Smooth muscle cell (in vitro differentiated cells): ENCODE results near the gene NEK1. TPM values are rescaled to one million over a fixed set of nuclear protein-coding genes. Genes with fewer than 3 reads are reported as not detected.
A peak's percentile ranks its signal among the peaks of the same experiment; 100 is the strongest.

Experiments used
- DNase-seq: peaks from one replicate; lab custom pipeline; 2025; ENCODE audit not compliant: unreplicated experiment; lab: John Stamatoyannopoulos, UW
- H2AFZ ChIP-seq: fragments of 200-600 bp; sonication (generic); 2 replicates; pipeline ENCODE4 v1.6.0; 2016; ENCODE audit warnings: antibody characterized with exemption, low read depth, mild to moderate bottlenecking
- H3F3A ChIP-seq: fragments of 200-600 bp; sonication (generic); 2 replicates; pipeline ENCODE4 v1.6.0; 2017; ENCODE audit warnings: antibody characterized with exemption, low read depth
- H3K27ac ChIP-seq: fragments of 200-600 bp; sonication (generic); 2 replicates; pipeline ENCODE4 v1.5.1; 2016; ENCODE audit warnings: low read depth, mild to moderate bottlenecking
- H3K27me3 ChIP-seq: fragments of 200-600 bp; sonication (generic); 2 replicates; pipeline ENCODE4 v1.6.1; 2016; ENCODE audit warnings: low read depth, mild to moderate bottlenecking
- H3K36me3 ChIP-seq: fragments of 200-600 bp; sonication (generic); 2 replicates; pipeline ENCODE4 v1.5.1; 2016; ENCODE audit warnings: low read depth
- H3K4me1 ChIP-seq: fragments of 200-600 bp; sonication (generic); 2 replicates; pipeline ENCODE4 v1.5.1; 2016; ENCODE audit warnings: low read depth
- H3K4me2 ChIP-seq: fragments of 200-600 bp; sonication (generic); 2 replicates; pipeline ENCODE4 v1.6.0; 2016; ENCODE audit warnings: mild to moderate bottlenecking
- H3K4me3 ChIP-seq: fragments of 200-600 bp; sonication (generic); 2 replicates; pipeline ENCODE4 v1.5.1; 2016; ENCODE audit warnings: mild to moderate bottlenecking
- H3K79me2 ChIP-seq: fragments of 200-600 bp; sonication (generic); 2 replicates; pipeline ENCODE4 v1.6.0; 2016; ENCODE audit warnings: low read depth, mild to moderate bottlenecking
- H3K9ac ChIP-seq: fragments of 200-600 bp; sonication (generic); 2 replicates; pipeline ENCODE4 v1.6.0; 2016; ENCODE audit warnings: low read depth
- H3K9me3 ChIP-seq: fragments of 200-600 bp; sonication (generic); replicated peaks from 2 replicates; pipeline ENCODE4 v1.5.1; 2016; ENCODE audit warnings: low read depth
- H4K20me1 ChIP-seq: fragments of 200-600 bp; sonication (generic); 2 replicates; pipeline ENCODE4 v1.6.0; 2016; ENCODE audit warnings: low read depth
- WGBS: methylation state at CpG from one replicate; pipeline ENCODE4 v1.1.7; 2016; ENCODE audit warnings: low lambda C conversion rate; 5-methylcytosine and 5-hydroxymethylcytosine counted together
- polyA plus RNA-seq: library from polyadenylated mRNA; unstranded; fragments of >200 nt; fragmentation: Nextera tagmentation; extraction: Ambion mirVana; gene quantifications from 2 replicates; pipeline ENCODE4 v1.2.1, GENCODE V29; 2016
- total RNA-seq: library from RNA; depleted of rRNA; stranded (reverse); fragments of >200 nt; gene quantifications from 2 replicates; pipeline ENCODE4 v1.2.3, GENCODE V29; 2014
- TF ChIP-seq, protein P1 (sequence below): fragments of 200-600 bp; sonication (generic); IDR thresholded peaks from 2 replicates; pipeline ENCODE4 v1.5.1; 2017; ENCODE audit warnings: borderline replicate concordance, mild to moderate bottlenecking, antibody characterized with exemption; ENCODE audit not compliant: insufficient read depth, poor library complexity, severe bottlenecking

The NEK1 gene
- total and polyA plus RNA-seq, 2 experiments from 2014 or later: 10.5 to 11.8 TPM

DNA sequence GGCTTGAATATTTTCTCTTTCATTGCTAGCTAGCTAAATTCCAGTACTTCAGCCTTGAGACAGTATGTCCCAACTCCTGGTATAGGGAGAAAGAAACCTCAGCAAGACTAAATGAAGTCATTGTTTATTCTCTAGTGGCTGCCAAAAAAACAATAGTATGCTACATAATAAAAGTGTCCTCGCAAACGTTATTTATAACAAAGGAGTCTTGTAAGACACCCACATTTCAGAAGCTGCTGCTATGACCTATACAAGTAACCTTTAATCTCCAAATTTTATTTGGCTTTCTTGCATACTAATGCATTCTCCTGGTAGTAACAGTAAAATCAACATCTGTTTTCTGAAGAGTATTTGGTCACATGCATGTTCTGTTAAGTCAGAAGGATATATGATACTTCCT lies 28.8 kb downstream of the NEK1 start:
- DNase-seq: no peak
- H3K4me1 ChIP-seq: no peaks in the 10 kb centered on the region
- H3K36me3 ChIP-seq: peaks cover 11% of the 10 kb centered on the region
- WGBS: 57% methylated on average over 2 of the region's 2 CpGs
- no peaks in the 10 kb centered on the region for H4K20me1 ChIP-seq
- no peak overlapping the region for H3K4me3 ChIP-seq
- H3K9ac ChIP-seq: no peak overlapping the region
- H3K4me2 ChIP-seq: no peak overlapping the region
- no peaks in the 10 kb centered on the region for H3K79me2 ChIP-seq
- H3F3A ChIP-seq: no peaks in the 10 kb centered on the region
- TF ChIP-seq, protein P1, sequence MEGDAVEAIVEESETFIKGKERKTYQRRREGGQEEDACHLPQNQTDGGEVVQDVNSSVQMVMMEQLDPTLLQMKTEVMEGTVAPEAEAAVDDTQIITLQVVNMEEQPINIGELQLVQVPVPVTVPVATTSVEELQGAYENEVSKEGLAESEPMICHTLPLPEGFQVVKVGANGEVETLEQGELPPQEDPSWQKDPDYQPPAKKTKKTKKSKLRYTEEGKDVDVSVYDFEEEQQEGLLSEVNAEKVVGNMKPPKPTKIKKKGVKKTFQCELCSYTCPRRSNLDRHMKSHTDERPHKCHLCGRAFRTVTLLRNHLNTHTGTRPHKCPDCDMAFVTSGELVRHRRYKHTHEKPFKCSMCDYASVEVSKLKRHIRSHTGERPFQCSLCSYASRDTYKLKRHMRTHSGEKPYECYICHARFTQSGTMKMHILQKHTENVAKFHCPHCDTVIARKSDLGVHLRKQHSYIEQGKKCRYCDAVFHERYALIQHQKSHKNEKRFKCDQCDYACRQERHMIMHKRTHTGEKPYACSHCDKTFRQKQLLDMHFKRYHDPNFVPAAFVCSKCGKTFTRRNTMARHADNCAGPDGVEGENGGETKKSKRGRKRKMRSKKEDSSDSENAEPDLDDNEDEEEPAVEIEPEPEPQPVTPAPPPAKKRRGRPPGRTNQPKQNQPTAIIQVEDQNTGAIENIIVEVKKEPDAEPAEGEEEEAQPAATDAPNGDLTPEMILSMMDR: no peak
- H3K27ac ChIP-seq: no peak overlapping the region
- H2AFZ ChIP-seq: no peak overlapping the region
- no peaks in the 10 kb centered on the region for H3K9me3 ChIP-seq
- no peaks in the 10 kb centered on the region for H3K27me3 ChIP-seq

DNA sequence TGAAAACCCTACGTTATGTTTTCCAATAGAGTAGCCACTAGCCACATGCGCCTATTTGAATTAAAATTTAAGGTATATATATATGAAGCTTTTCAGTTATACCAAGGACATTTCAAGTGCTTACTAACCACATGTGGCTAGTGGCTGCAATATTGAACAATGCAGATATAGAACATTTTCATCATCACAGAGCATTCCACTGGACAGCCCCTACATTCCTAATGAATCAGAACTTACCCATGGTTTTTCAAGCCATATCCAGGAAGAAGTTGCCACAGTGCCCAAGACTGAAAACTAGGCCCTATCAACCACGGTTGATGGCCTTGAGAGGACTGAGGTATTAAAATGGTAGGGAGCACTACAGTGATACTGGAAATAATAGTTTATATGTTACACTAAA lies 29.7 kb downstream of the NEK1 start:
- H3K4me2 ChIP-seq: no peak overlapping the region
- H3K9me3 ChIP-seq: no peaks in the 10 kb centered on the region
- H3K27ac ChIP-seq: no peak overlapping the region
- DNase-seq: no peak
- no peaks in the 10 kb centered on the region for H3F3A ChIP-seq
- no peak overlapping the region for H3K4me3 ChIP-seq
- H3K4me1 ChIP-seq: no peaks in the 10 kb centered on the region
- H4K20me1 ChIP-seq: no peaks in the 10 kb centered on the region
- H3K9ac ChIP-seq: no peak overlapping the region
- WGBS: 100% methylated on average over 3 of the region's 3 CpGs
- H3K79me2 ChIP-seq: no peaks in the 10 kb centered on the region
- TF ChIP-seq, protein P1: no peak
- no peak overlapping the region for H2AFZ ChIP-seq
- no peaks in the 10 kb centered on the region for H3K27me3 ChIP-seq
- peaks cover 11% of the 10 kb centered on the region for H3K36me3 ChIP-seq

DNA sequence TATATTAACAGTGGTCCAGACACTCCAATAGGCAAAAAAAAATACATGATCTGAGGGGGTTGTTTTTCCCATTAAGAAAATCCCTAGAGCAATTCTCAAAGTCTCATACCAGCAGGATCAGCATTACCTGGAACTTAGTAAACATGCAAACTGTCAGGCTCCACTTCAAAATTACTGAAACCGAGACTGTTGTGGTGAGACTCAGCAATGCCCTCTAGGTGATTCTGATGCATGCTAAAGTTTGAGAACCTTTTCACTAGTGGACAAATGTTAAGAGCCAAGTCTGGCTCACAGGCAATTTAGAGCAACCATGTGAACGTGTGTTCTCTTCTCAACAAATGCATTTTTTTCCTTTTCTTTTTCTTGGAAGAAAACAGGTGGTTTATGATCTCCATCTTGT lies 30.2 kb downstream of the NEK1 start:
- no peaks in the 10 kb centered on the region for H3K9me3 ChIP-seq
- H4K20me1 ChIP-seq: no peaks in the 10 kb centered on the region
- no peaks in the 10 kb centered on the region for H3K27me3 ChIP-seq
- peaks cover 11% of the 10 kb centered on the region for H3K36me3 ChIP-seq
- H3K9ac ChIP-seq: no peak overlapping the region
- peak overlapping the region; percentile 19 for H3K27ac ChIP-seq
- no peak overlapping the region for H3K4me2 ChIP-seq
- no peak overlapping the region for H2AFZ ChIP-seq
- TF ChIP-seq, protein P1: no peak
- 79% methylated on average over 2 of the region's 2 CpGs for WGBS
- no peaks in the 10 kb centered on the region for H3F3A ChIP-seq
- no peaks in the 10 kb centered on the region for H3K4me1 ChIP-seq
- no peak for DNase-seq
- no peak overlapping the region for H3K4me3 ChIP-seq
- no peaks in the 10 kb centered on the region for H3K79me2 ChIP-seq

DNA sequence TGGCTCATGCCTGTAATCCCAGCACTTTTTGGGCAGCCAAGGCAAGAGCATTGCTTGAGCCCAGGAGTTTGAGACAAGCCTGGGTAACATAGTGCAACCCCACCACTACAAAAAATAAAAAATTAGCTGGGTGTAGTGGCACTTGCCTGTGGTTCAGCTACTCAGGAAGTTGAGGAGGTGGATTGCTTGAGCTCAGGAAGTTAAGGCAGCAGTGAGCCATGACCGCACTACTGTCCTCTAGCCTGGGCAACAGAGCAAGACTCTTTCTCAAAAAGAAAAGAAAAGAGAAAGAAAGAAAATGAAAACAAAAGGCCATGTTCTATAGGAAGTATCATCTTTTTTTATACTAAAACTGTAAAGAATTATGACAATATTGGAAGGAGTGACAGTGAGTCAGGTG lies 38.5 kb downstream of the NEK1 start:
- Histone ChIP-seq H3K4me3 (no peak overlapping the region), H3K4me1 (no peaks in the 10 kb centered on the region), H3K9ac (no peak overlapping the region), H4K20me1 (no peaks in the 10 kb centered on the region), H3K27me3 (no peaks in the 10 kb centered on the region), H3K9me3 (no peaks in the 10 kb centered on the region), H3F3A (no peaks in the 10 kb centered on the region), H3K4me2 (no peak overlapping the region), H3K36me3 (no peaks in the 10 kb centered on the region), H2AFZ (no peak overlapping the region), H3K79me2 (no peaks in the 10 kb centered on the region), H3K27ac (no peak overlapping the region)
- 100% methylated on average over 1 of the region's 1 CpG for WGBS
- no peak for DNase-seq
- TF ChIP-seq, protein P1: no peak
